ENCODE results near the gene ANKH. TPM values are rescaled to one million over a fixed set of nuclear protein-coding genes. Genes with fewer than 3 reads are reported as not detected.

ANKH gene
- polyA plus RNA-seq, 1 donor, result 14.2 TPM

GRCh38 chr5:14665101-14665822 is 206.3 kb downstream of the ANKH start:
- DNase-seq (ENCODE audit: low read depth), result no peak

DNA sequence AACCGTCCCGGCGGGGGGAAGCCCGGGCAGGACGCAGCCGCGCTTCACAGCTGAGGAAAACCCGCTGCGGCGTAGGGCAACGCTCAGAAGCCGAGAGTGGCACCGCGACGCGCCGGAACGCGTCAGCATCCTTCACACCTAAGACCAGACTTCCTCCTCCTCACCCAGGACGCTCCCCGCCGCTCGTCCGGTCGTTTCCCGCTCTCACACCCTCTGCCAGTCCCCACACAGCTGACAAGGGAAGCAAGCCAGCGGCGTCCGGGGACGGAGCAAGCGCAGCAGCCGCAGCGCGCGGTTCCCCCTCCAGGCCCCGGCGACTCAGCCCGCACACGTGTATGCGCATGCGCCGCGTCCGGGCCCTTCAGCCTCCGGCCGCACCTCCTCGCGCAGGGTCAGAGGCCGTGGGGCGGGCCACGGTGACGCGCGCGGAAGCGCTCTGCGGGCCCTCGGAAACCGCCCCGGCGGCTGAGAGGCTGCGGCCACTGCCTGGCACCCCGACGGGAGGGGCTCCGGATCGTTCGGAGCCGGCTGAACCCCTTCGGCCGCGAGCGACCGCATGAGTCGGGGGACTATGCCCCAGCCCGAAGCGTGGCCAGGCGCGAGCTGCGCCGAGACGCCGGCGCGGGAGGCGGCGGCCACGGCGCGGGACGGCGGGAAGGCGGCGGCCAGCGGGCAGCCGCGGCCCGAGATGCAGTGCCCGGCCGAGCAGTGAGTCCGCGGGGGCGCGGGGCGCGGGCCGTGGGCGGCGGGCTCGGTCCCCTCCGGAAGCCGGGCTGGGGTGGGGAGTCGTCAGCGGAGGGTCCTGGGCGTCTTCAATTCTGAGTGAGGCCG is 207.1 kb downstream of the ANKH start, which contains the start of gene OTULIN:
Gene OTULIN, plus strand, starts transcription at position 449 of the 831 bp plus-strand sequence. Its CDS starts 108 bp downstream, at position 557.
- peak; percentile 79 for DNase-seq (ENCODE audit: low read depth)

GRCh38 chr5:14663734-14664269 is 207.8 kb downstream of the ANKH start:
- DNase-seq (ENCODE audit: low read depth), result no peak

GRCh38 chr5:14662721-14663260 is 208.8 kb downstream of the ANKH start:
- DNase-seq (ENCODE audit: low read depth), result no peak

GRCh38 chr5:14660833-14661232 is 210.7 kb downstream of the ANKH start:
- no peak for DNase-seq (ENCODE audit: low read depth)

DNA sequence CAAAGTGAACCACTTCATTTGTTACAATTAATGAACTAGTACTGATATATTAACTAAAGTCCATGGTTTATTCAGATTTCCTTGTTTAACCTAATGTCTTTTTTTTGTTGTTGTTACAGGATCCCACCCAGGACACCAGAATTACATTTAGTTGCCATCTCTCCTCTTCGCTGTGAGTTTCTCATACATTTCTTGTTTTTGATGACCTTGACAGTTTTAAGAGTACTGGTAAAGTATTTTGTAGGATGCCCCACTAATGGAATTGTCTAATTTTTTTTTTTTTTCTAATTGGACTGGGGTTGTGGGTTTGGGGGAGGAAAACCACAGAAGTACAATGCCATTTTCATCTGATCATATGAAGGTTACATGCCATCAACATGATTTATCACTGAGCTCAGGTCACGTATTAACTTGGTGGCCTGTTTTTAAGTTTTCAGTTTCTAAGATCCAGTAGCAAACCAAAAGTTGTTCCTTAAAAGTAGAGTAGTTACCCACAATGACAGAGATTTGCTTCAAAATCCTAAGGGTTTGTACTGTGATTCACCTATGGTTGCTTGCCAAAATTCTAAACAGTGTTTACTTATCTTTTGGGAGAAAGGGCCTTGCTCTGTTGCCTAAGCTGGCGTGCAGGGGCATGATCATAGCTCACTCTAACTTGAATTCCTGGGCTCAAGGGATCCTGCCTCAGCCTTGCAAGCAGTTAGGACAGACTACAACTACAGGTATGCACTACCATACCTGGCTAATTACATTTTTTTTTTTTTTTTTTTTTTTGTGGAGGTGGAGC is 211.6 kb downstream of the ANKH start:
- DNase-seq (ENCODE audit: low read depth), result no peak

GRCh38 chr5:14656898-14657297 is 214.7 kb downstream of the ANKH start:
- no peak for DNase-seq (ENCODE audit: low read depth)

DNA sequence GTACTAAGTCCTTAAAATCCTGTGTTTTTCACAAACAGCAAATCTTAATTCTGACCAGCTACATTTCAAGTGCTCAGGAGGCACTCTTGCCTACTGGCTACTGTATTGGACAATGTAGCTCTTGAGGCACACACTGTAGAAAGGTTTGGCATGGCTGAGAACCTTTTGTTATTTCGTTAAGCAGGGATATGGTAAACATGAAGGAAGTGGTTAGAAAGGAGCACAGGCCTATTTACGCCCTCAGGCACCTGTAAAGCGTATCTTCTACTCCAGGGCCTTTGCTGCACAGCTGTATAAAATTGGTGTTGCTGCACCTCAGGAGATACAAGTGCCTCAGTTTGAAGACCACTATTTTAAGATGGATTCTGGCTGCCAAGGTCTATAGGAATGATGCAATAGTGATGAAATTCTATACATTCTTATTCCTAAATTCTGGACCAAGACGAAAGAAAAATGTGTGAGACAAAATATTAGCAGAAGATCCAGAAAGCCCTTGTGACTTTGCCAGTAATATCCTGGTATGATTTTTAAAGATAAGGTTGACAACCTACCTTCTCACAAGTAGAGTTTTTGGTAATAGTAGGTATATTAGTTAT is 216.3 kb downstream of the ANKH start:
- no peak for DNase-seq (ENCODE audit: low read depth)

Other genes with a start within 250 kb of the ANKH start
- gene OTULIN, start 207.1 kb downstream of the ANKH start, polyA plus RNA-seq (ENCODE audit: insufficient read length), result 14.3 TPM

Data from forelimb muscle (tissue), 1 donor.